ENCODE data around the gene SENP1.
A peak's percentile ranks its signal among the peaks of the same experiment; 100 is the strongest.
"Not testable (repeated sequence)": the region's sequence is repeated elsewhere in the genome, so short reads cannot be mapped to it uniquely, and the experiment has no call there.

The SENP1 gene

DNA sequence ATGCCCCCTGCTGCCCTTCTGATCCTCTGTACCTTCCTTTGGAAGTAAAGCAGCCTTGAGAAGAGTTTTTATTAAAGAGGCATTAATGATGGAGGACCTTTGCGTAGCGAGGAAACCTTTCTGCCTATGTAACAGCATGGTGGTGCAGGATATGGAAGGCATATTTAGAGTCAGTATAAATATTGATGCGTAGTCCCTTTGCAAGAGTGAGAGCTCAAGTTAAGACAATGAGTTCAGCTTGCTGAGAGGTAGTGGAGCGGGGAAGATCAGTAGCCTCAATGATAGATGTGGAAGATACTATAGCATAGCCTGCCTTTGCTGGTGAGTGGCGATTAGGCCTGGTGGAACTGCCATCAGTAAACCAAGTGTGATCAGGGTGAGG, 5.4 kb upstream of the SENP1 start:
- DNase-seq (ENCODE audit: low spot score) = not testable (repeated sequence)

DNA sequence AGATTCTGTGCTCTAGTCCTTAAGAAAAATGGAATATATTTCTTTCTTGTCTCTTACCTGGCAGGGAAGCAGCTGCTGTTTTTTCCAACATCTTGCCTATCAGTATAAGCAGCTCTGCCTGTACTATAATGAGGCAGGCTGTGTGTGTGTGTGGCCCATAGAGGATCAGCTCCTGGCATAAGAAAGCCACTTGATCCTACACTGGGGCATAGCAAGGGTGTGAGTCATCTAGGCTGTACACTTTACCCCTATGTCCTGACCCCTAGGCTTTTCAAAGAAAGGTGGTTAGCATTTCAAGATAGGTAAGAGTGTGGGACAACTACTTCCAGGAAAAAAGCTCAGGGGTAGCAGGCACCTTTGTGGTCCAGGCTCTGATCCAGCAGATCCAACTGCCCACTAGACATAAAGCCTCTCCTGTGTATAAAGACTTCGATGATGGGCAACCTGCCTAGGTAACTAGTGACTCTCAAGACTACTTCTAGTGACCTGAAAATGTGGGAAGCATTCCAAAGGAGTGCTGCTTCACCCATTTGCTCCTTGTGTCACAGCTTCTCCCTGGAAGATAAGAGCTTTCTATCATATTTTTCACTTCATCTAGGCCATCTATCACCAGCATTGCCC, 4.9 kb upstream of the SENP1 start:
- DNase-seq (ENCODE audit: low spot score) = no peak

DNA sequence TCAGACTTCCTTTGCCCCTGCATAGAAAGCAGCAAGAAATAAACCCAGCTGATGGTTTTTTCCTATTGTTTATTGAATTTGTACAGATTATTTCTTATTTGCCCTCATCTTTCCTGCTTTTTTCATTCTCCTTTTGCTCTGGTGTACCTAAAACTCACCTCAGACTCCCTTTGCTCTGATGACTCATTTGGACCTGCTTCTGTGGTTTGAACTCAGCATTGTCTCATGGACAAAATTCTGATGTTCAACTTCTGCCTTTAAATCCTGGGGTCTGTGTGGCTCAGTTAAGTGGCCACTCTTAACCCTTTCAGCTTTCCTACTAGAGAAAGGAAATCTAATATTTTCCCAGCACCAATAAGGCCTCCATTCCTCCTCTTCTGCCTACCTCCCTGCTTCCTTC, 3.5 kb upstream of the SENP1 start:
- DNase-seq (ENCODE audit: low spot score) = no peak

DNA sequence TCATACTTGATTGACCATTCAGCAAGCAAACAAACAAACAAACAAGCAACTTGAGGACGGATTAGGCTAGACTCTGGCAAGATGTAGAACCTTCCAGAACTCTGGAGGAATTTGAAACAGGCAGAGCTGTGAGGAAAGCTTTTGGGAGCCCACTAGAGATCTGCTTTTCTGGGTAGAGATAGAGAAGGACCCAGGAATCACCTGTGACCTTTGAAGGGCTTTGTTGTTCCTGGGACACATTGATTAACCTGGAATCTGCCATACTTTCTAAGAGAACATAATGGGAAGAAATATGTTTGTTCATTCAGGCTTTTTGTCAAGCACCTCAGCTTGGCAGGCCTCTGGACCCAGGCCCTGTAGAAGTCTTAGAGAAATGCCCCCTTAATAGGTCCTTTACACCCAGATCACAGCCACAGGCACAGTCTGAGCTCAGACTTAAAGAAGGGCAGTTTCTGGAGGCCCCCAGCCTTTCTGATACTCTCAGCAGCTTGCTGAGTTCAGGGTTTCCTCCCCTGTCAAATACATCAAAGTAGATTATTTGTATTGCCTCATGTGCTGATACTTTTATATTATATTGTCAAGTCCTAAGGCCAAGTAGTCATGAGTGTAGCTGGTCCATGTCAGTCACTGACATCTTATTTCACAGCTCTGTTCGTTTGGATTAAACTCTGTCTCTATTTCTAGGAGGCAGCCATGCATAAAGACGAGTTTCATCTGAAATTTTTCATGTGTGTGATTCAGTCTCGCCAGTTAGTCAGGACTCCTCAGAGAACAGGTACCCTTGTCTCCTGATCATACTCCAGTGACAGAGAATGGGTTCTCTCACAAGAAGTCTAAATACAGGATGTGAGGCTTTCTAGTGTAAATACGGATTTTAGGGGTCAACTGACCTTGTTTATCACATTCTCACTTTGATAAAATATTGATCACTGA, 1.1 kb upstream of the SENP1 start:
- DNase-seq (ENCODE audit: low spot score) = no peak

DNA sequence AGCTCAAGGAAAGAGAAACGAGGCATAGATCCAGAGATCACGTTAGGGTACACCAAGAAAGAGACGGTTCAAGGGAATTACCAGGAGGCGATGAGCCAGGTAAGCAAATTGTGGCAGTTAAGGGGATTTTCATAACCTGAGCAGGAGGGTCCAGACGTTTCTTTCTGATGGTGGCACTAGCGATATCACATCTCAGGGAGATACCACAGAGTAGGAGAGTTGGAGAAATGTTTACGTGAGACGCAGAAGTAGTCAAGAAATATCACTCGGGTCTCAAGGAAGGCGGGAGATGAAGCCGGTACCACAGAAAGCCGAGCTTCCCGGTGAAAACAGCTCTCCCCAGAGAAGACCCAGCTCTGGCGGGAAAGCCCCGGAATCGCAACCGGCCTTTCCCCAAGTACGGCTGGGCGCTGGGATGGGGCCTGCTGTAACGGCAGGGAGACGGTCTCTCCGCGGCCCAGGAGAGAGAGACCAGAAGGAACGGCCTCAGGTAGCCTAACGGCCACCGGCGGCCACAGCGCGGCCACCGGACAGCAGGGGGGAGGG, 485 bp downstream of the SENP1 start:
- DNase-seq (ENCODE audit: low spot score) = peak; percentile 25

DNA sequence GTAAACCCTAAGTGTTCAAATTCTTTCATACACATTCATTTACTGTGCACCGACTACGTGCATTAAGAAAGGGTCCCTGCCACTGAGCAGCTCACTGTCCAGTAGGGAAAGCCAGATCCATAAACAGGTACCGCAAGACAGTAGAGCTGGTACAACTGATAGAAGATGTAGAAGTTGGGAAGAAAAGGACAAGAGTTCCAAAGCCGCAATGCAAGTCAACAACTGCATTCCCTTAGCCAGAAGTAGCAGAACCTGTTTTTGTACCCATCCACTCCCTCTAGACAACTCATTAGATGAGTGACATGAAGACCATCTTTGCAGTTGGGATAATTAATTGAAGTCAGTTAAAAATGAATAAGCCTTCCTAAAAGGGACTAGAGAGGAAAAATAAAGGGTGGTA, 1.3 kb downstream of the SENP1 start:
- DNase-seq (ENCODE audit: low spot score) = no peak

DNA sequence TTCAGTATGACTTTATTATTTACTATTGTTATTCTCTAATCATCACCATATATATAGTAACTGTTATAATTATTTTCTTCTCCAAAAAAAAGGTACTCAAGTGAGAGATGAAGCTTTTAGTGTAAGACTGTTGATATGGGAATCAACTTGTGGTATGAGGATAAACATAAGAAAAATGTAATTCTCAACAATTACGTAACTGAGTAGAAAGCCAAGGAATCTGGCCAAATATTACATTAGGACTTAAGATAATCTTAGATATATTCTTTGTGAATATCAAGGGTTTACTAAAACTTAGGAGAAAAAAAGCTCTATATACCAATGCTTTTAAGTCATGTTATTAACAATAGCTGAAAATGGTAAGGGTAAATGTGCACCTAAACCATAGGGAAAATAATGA, 13.3 kb downstream of the SENP1 start:
- DNase-seq (ENCODE audit: low spot score) = no peak

DNA sequence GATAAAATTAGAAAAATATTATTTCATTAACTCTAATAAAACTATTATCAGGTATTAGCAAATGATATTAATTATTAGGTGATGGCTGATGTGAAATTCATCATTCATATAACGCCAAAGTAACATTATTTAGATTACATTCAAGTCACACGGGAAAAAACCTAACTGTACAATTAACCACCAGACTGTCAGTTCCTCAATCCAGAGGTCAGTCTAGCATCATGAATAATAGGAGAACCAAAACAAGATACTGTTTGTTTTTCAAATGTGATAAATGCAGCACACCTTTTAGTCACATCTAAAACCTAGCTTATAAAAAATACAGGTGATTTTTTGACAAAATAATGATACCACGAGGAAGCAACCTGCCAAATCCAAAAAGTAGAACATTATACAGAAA, 19.6 kb downstream of the SENP1 start:
- no peak for DNase-seq (ENCODE audit: low spot score)

DNA sequence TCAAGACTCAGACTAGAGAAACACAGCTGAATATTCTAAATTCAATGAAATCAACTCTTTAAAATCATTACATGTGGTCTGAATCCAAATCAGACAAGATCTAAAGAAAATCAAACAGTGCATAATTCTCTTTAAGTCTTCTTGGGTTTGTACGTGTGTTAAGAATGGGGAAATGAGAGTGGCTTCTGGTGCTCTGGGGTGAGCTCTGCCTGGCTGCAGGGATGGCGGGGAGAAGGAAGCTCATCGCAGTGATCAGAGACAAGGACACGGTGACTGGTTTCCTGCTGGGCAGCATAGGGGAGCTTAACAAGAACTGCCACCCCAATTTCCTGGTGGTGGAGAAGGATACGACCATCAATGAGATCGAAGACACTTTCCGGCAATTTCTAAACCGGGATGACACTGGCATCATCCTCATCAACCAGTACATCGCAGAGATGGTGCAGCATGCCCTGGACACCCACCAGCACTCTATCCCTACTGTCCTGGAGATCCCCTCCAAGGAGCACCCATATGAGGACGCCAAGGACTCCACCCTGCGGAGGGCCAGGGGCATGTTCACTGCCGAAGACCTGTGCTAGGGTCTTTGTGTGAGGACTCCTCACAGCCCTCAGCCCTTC, 20.9 kb downstream of the SENP1 start:
- DNase-seq (ENCODE audit: low spot score) = no peak

DNA sequence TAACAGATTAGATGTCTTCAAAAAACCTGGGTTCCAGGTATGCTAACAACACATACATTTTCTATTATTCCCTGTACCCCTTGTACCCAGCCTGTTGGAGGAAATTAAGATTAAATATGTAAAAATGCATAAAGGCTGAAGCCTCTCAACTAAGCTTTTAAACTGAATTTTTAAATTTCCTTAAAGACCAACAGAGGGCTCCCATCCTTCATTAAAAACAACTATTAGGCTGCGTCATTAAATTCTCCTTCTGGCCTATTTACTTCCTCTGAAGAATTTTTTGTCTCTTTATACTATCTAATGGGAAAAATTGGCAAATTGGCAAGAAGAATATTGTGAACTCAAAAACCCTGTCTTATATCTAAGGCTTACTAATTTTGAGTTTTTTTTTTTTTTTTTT, 21.8 kb downstream of the SENP1 start:
- no peak for DNase-seq (ENCODE audit: low spot score)

DNA sequence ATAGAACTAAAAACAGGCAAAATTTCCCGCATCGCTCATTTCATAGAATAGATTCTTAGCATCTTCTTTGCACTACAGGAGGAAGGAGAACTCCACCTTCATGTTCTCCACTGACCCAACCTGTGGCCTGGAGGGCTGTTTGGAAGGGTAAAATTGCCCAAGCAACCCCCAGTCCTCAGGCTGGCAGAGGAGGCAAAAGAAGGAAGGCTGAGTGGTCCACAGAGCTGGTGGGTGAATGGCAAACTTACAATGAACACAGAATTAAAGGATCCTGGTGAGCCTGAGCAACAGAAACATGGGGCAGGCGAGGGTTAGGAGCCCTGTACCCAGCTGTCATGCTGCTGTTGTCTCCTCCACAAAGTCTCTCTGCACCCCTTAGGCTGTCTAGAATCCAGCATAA, 25.1 kb downstream of the SENP1 start:
- DNase-seq (ENCODE audit: low spot score) = no peak

DNA sequence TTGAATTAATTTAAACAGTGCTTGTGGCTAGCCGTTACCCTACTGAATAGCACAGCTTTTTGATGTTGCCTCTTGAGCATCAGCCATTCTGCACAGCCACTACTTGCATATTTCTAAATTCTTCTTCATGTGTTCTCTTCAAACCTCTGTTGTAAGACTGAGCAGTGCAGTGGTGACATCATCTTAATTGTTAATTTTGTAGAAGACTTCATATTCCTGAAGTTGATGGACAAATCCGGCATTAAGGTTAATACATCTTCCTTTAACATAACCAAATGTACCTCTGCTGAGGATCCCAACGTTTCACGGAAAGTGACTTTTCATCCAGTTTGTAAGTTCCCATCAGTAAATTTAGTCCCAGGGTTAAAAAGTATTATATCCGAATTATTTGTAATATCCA, 25.6 kb downstream of the SENP1 start:
- no peak for DNase-seq (ENCODE audit: low spot score)

DNA sequence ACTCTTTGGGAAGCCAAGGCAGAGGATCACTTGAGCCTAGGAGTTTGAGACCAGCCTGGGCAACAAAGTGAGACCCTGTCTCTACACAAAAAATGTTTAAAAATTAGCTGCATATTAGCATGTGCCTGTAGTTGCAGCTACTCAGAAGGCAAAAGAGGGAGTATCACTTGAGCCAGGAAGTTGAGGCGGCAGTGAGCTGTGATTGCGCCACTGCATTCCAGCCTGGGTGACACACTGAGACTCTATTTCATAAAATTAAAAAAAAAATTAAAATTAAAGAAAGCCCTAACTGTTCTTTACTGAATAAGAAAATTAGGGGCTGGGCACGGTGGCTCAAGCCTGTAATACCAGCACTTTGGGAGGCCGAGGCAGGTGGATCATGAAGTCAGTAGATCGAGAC, 27.0 kb downstream of the SENP1 start:
- no peak for DNase-seq (ENCODE audit: low spot score)

DNA sequence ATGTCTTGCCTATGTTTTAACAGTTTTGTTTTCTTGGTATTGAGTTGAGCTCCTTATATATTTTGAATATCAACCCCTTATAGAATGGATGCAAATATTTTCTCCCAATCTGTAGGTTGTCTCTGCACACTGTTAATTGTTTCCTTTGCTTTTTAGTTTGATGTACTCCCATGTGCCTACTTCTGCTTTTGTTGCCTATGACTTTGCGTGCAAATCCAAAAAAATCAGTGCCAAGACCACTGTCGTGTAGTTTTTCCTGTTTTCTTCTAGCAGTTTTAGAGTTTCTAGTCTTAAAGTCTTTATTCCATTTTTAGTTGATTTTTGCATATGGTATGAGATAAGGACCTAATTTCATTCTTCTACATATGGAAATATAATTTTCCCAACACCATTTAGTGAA, 28.8 kb downstream of the SENP1 start:
- DNase-seq (ENCODE audit: low spot score) = no peak

DNA sequence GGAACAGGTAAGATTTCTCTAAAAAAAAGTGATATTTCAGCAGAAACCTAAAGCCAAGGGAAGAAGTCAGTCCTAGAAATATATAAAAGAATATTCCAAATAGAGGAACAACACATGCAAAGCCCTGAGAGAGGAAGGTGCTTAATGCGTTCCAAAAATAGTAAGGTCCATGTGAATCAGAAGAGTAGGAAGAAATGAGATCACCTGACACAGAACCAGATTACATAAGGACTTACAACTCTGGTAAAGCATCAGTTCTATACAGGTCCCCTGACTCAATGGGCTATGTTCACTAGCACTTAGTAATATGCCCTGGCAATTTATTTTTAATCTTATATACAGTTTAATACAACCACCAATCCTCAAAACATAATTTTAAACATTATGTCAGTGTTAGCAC, 30.0 kb downstream of the SENP1 start:
- no peak for DNase-seq (ENCODE audit: low spot score)

DNA sequence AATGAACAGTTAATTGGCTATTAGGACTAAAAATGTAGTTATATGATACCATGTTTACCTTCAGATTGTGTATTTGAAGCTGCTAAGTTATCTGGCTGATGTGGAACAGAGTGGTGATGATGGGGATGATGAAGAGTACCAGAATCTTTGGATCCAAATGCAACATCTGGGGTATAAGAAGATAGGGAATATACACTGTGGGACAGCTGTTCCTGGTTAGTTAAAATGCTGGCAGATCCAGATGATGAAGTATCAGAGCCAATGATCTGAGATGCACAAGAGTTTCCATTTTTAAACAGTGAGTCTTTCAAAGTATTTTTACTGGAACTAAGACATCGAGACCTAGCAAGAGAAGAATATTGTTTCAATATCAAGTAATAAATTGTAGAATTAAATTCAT, 31.6 kb downstream of the SENP1 start:
- DNase-seq (ENCODE audit: low spot score) = no peak

DNA sequence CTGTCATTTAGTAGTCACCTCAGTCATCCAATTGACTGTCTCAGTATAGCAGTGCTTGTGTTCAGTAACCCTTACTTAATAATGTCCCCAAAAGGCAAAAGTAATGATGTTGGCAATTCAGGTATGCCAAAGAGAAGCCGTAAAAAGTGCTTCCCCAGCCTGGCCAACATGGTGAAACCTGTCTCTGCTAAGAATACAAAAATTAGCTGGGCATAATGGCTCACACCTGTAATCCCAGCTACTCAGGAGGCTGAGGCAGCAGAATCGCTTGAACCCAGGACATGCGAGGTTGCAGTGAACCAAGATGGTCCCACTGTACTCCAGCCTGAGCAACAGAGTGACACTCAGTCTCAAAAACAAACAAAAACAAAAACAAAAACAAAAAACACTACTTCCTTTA, 33.6 kb downstream of the SENP1 start:
- no peak for DNase-seq (ENCODE audit: low spot score)

DNA sequence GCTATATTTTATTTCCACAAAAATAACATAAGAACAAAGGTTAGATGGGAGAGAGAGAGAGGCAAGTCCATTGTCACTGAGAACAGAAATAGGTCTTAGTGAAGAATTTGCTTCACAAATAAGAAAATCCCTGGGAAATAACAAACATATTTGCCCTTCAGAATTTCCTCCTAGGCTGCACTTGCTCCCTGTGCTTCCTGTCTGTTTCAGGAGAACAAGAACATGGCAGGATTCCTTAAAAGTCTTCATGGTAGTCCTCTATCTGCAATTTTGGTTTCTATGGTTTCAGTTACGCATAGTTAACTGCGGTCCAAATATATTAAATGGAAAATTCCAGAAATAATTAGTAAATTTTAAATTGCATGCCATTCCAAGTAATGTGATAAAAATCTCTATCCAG, 34.1 kb downstream of the SENP1 start:
- no peak for DNase-seq (ENCODE audit: low spot score)

DNA sequence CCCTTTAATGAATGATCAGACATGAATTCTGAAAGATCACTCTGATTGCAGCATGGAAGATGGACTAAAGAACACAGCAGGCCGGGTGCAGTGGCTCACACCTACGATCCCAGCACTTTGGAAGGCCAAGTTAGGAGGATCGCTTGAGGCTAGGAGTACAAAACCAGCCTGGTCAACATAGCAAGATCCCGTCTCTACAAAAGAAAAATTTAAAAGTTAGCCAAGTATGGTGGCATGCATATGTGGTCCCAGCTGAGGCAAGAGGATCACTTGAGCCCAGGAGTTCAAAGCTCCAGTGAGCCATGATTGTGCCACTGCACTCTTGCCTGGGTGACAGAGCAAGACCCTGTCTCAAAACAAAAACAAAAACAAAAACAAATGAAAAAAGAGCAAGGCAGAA, 35.1 kb downstream of the SENP1 start:
- DNase-seq (ENCODE audit: low spot score) = no peak

DNA sequence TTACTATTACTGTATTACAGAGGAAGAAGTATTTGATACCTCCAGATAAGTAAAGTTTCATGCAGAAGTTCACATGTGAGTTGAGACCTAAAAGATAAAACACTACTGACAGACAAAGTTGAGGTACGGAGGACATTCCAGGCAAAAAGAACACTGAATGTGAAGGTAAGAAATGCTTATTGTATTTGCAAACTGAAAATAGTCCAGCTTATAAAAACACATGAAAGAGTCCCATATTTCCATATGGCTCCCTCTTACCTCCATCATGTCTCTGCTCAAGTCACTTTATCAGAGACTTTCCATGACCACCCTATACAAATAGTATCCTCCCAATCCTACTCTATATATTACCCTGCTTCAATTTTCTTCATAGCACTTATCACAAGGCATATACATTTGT, 35.8 kb downstream of the SENP1 start:
- DNase-seq (ENCODE audit: low spot score) = no peak

DNA sequence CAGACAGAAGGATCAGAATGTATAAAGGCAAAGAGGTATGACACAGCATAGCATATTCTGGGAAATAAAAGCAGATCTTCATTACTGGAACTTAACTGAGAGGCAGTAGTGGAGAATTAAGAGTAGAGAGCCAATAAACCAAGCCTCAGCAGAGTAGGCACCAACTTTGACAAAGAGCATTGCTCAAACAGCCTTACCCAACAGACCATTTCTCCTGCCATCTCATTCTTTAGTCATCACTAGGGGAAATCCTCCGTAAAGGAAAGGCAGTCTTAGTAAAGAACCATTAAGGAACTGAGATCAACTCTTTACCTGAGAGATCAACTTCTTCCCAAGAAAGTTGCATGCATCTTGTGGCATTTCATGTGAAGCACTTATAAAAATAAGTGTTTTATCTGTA, 36.6 kb downstream of the SENP1 start:
- DNase-seq (ENCODE audit: low spot score) = no peak

DNA sequence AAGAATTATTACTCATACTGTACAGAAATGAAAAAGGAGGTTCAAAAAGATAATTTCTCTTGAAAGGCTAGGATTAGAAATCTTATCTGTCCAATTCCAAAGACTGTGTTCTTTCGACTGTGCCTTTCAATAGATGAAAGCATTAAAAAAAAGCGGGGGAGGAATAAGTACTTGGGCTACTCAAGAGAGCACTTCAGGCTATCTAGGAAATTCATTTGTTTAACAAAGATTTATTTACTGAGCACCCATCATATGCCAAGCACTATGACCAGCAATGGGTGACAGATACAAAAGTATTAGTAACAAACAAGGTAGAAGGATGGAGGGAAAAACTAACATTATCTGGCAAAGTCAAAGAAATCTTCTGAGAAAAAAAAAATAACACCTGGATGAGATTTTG, 37.4 kb downstream of the SENP1 start:
- DNase-seq (ENCODE audit: low spot score) = no peak

All from hepatic stellate cell (primary cell).